DMS 273 (cell line): ENCODE results near the gene UGT1A4.
A peak's percentile ranks its signal among the peaks of the same experiment; 100 is the strongest.

ENCODE experiments used
- DNase-seq: peaks from one replicate; lab custom pipeline; 2025; ENCODE audit not compliant: unreplicated experiment; lab: John Stamatoyannopoulos, UW

Gene UGT1A4

GRCh38 chr2:233718552-233718951 is at the start of gene UGT1A4:
Gene UGT1A4 (plus strand): TSS chr2:233718736. CDS start chr2:233718821, 85 bp downstream.
- DNase-seq, result no peak

- no peak for DNase-seq
These were observed 47.0 kb upstream of the UGT1A4 start, which contains the start of gene UGT1A9 for GRCh38 chr2:233671290-233672161. Gene UGT1A9 (plus strand): TSS chr2:233671898. CDS start chr2:233671935, 37 bp downstream.

GRCh38 chr2:233672886-233673285 is 45.6 kb upstream of the UGT1A4 start:
- DNase-seq, result no peak

- DNase-seq, result no peak
These were observed 44.6 kb upstream of the UGT1A4 start for GRCh38 chr2:233673896-233674295.

- no peak for DNase-seq
These were observed 44.2 kb upstream of the UGT1A4 start for GRCh38 chr2:233674314-233674713.

- DNase-seq, result peak; percentile 81
These were observed 43.5 kb upstream of the UGT1A4 start for GRCh38 chr2:233674995-233675394.

- no peak for DNase-seq
These were observed 42.5 kb upstream of the UGT1A4 start for GRCh38 chr2:233676046-233676445.

GRCh38 chr2:233679196-233679595 is 39.3 kb upstream of the UGT1A4 start:
- DNase-seq, result no peak

- DNase-seq, result no peak
These were observed 38.0 kb upstream of the UGT1A4 start for GRCh38 chr2:233680361-233681045.

GRCh38 chr2:233681521-233682099 is 36.9 kb upstream of the UGT1A4 start, which contains the start of gene UGT1A7:
Gene UGT1A7 (plus strand): TSS chr2:233681901. CDS start chr2:233681938, 37 bp downstream.
- no peak for DNase-seq

GRCh38 chr2:233684640-233685039 is 33.9 kb upstream of the UGT1A4 start:
- no peak for DNase-seq

GRCh38 chr2:233686928-233687327 is 31.6 kb upstream of the UGT1A4 start:
- no peak for DNase-seq

GRCh38 chr2:233688341-233688740 is 30.2 kb upstream of the UGT1A4 start:
- no peak for DNase-seq

GRCh38 chr2:233689031-233689430 is 29.5 kb upstream of the UGT1A4 start:
- no peak for DNase-seq

- peak; percentile 12 for DNase-seq
These were observed 29.0 kb upstream of the UGT1A4 start for GRCh38 chr2:233689501-233689900.

GRCh38 chr2:233690444-233690843 is 28.1 kb upstream of the UGT1A4 start:
- no peak for DNase-seq

GRCh38 chr2:233691443-233692433 is 26.8 kb upstream of the UGT1A4 start:
- DNase-seq, result no peak

- DNase-seq, result no peak
These were observed 25.9 kb upstream of the UGT1A4 start, which contains the start of gene UGT1A6 for GRCh38 chr2:233692648-233693047. Gene UGT1A6 (plus strand): TSS chr2:233692890. CDS start chr2:233693005, 115 bp downstream.

- DNase-seq, result no peak
These were observed 24.6 kb upstream of the UGT1A4 start for GRCh38 chr2:233693963-233694362.

- DNase-seq, result no peak
These were observed 19.8 kb upstream of the UGT1A4 start for GRCh38 chr2:233698740-233699139.
